ENCODE data around the gene POU2F2.
"Not testable (repeated sequence)": the region's sequence is repeated elsewhere in the genome, so short reads cannot be mapped to it uniquely, and the experiment has no call there.

The POU2F2 gene

DNA sequence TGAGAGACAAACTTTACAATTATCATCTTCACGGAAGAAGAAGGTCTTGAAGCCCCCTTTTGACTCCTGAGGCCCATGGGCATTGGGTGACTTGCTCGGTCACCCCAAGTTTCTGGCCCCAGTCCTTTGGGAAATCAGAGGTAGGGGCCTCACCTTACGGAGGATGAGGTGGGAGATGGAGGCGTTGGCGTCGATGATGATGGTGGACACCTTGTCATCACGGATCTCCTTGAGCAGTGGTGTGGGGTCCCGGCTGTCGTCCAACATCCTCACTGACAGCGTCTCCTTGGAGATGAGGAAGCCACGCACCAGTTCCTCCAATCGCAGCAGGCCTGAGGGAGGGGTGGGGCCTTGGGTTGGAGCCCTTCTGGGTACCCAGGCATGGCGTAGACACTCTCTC is 73.0 kb downstream of the POU2F2 start:
- DNase-seq (ENCODE audit: low spot score) = no peak

- DNase-seq (ENCODE audit: low spot score) = no peak
These were observed 74.4 kb downstream of the POU2F2 start for GRCh38 chr19:42057846-42058245.

DNA sequence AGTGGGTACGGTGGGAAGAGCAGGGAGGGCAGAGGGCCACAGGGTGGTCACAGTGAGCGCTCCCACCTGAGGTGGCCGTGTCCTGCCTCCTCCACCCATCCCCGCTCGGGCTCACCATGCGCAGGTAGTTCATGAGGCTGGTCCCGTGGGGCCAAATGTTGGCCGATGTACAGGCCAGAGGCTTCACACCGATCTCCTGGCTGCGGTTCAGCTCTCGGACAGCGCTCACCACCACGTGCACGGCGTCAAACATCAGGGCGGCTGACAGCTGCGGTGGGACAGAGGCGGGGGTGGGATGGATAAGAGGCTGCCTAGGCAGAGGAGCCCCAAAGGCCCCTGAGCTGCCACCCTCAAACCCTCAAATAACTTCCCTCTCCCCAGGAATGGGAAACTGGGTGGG is 78.0 kb downstream of the POU2F2 start:
- DNase-seq (ENCODE audit: low spot score) = no peak

DNA sequence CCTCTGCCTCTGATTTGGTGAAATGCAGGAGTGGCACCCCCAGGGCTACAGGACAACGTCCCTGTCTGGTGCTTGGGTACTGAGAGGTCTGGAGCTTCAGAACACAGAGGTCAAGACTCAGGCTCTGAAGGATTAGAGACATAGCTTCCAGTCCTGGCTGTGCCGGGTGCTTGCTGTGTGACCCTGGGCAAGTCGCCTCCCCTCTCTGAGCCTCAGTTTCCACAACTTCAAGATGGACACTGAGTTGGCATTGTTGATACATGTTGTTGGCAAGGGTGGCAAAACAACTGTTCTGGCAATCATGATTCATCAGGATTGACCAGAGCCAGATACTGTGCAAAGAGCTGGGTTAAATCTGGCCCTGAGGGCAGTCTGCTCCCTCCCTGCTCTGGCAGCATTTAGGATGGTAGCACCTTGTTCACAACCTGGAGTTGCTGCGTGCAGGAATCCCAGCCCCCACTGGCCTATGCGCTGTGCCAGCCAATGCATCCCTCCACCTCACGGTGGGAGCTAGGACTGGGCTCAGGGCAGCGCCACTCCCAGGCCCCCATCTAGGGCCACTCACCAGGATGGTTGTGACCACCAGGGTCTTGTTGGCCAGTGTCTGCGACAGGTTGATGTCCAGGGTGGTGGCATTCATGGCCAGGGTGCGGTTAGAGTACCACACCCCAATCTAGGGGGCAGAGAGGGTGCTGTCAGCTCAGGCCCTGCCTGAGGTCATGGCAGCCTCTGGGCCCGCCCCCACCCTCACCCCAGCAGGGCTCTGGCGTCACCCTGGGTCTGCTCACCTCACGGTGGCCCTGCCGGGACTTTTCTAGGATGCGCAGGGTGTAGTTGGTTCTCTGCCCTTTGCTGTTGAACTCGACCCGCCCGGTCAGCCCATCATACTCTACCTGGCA is 79.0 kb downstream of the POU2F2 start:
- no peak for DNase-seq (ENCODE audit: low spot score)

GRCh38 chr19:42052241-42052863 is 79.9 kb downstream of the POU2F2 start:
- no peak for DNase-seq (ENCODE audit: low spot score)

DNA sequence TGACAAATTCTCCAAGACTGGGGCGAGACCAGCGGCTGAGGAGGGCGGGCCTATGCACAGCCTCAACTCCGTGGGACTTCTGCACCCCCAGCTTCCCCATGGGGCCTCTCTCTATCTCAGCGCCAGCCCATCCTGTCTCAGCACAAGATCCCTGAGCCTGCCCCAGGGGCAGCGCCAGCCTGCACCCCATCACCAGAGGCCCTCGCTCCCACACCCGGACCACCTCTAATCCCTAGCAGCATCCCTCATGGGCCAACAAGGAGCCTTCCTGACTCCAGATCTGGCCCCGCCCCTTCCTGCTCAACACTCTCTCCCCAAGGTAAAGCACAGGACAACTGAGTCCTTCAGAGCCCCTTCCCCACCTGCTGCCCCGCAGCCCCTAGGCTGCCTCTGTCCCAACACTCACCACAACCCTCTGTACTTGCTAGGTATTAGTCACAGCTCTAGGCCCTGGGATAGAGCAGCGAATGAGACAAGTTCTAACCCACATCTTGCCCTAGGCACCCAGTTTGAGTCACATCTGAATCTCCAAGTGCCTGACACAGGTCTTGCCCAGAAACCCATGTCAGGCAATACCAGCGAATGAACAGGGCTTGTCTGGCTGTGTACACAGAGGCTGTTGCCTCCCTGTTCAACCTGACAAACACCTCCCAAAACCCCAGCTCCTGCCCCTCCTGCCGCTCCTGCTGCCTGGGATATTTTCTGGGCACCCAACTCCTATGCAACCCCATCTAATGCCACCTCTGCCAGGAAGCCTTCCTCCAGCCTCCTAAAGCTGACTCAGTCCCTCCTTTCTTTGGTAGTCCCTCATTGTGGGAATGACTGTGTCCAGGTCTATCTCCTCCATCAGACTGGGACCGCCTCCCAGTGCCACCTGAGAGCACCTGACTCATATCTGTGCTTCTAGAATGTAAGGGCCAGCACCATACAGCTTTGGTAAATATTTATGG is 80.8 kb downstream of the POU2F2 start:
- no peak for DNase-seq (ENCODE audit: low spot score)

GRCh38 chr19:42048992-42049391 is 83.3 kb downstream of the POU2F2 start:
- no peak for DNase-seq (ENCODE audit: low spot score)

GRCh38 chr19:42045575-42045974 is 86.7 kb downstream of the POU2F2 start:
- no peak for DNase-seq (ENCODE audit: low spot score)

DNA sequence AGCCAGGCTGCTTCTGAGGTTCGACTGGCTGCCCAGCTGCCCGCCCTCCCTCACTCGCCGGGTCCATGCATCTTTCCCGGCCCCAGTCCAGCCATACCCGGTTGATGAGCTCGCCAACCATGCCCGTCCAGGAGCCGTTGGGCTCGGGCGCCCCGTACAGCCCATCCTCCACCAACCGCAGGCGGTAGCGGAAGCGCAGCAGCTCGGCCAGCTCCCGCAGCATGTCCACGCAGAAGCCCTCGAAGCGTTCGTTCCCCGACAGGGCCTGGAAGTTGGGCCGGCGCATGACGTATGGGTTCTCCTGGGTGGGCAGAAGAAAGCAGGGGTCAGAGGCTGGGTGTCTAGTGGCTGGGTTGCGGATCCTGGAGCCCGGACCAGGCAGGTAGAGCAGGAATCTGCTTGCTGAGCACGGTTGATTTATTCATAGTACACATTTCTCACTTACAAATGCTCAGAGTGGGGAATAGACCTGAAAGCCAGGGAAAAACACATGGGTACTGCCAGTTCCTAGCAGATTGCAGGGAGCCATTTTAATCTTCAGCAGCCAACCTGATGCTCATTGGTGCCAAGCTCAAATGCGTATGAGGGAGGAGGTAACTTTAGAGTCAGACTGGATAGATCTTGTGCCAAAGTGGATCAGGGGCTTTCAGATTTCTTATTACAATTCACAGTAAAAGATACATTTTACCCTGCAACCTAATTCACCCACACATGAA is 89.6 kb downstream of the POU2F2 start:
- DNase-seq (ENCODE audit: low spot score) = no peak

GRCh38 chr19:42040491-42040890 is 91.8 kb downstream of the POU2F2 start:
- not testable (repeated sequence) for DNase-seq (ENCODE audit: low spot score)

GRCh38 chr19:42040031-42040430 is 92.2 kb downstream of the POU2F2 start:
- no peak for DNase-seq (ENCODE audit: low spot score)

DNA sequence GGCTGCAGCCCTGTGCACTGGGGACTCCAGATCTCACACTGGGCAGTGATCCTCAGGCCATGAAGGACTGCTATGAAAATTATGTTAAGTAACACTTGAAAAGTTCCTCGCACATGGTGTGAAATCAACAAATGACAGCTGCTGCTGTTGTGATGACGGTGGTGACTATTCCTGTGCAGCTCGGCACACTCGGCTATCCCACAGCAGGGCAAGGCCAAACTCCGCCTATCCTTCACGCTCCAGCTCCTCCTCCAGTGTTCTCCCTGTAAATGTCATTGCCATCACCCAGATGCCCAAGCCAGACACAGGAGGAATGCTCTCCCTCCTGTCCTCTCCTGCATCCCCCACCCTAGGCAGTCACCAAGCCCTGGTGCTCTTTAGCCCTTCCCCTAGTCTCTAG is 93.6 kb downstream of the POU2F2 start:
- DNase-seq (ENCODE audit: low spot score) = no peak

GRCh38 chr19:42037649-42038048 is 94.6 kb downstream of the POU2F2 start:
- no peak for DNase-seq (ENCODE audit: low spot score)
